Jurkat, Clone E6-1 (cell line): ENCODE measurements around the gene ASXL3.

ENCODE experiments used
- DNase-seq: peaks from one replicate; pipeline ENCODE4 v3.0.0-alpha.2; 2011; ENCODE audit warnings: low read depth, low spot score
- H3K4me3 ChIP-seq: 2 replicates; pipeline ENCODE4 v1.5.1; 2011; ENCODE audit warnings: mild to moderate bottlenecking, low read length, control low read depth, moderate library complexity

Gene ASXL3

DNA sequence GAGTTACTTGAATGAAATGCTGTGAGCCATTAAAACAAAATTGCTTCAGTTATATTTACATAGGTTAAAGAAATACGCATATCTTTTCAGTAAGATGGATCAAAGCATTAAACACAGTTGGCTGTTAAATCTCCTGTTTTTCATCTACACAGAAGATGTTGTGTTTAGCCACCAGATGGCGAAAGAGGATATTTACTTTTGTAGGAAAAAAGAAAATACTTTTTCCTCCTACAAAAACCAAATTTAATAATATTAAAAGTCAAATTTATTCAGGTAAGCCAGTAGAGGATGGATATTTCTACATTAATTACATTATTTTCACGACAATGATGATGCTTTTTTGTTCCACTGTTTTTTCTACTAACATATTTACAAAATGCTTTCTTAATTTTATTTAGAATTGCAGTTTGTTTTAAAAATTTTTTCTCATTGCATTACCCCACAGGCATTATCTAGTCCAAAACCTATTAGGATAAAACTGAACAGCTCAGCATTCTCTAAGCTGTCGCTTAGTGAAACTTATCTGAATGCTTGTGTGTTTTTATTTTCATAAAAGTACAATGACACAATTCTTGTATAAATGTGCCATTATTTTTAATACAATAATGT, 173.7 kb downstream of the ASXL3 start:
- DNase-seq = peak; percentile 7
- H3K4me3 ChIP-seq = no peak overlapping the region

DNA sequence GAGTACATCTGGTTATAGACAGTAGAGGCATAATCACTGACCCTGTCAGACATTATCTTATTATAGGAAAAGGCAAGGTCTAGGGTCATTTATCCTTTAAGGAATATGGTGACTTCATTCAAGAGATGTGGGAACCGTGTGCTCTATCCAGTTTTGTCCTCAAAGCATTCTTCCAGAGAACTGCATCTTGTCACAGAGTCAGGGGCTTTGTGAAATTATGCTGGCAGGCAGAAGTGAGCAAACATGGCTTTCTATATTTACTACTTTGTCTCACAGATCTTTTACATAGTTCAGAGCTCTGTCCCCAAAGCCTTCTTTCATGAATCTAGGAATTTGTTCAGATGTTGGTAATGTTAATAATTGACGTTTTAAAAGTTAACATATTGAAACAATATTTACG, 177.4 kb downstream of the ASXL3 start:
- DNase-seq = no peak
- H3K4me3 ChIP-seq = no peak overlapping the region

DNA sequence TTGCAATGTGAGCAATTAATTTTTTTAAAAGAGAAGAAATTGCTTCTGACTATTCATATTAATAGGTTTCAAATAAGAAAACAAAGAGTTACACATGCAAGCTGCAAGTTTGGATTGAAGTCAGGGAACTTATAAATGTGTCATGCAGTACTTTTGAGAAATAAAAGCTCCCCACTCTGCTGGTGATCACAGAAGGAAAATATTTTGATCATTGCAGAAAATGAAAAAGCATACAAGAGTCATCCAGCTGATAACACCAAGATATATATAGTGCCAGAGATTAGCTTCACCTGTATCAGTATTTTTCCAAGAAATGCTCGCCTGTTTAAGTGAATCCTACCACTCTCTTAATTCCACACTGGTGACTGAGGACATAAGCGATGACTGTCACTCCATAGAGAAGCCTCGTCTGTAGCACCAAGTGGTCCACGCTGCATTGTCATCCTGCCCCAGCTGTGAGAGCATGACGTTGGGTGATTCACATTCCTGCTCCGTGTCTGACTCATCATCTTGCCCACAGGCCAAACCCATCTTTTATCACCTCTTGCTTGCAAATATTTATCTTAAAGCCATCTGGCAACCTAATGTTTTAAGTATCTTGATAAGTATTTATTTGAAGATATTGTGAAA, 178.0 kb downstream of the ASXL3 start:
- no peak for DNase-seq
- no peak overlapping the region for H3K4me3 ChIP-seq

- H3K4me3 ChIP-seq = no peak overlapping the region
- no peak for DNase-seq
Measured at GRCh38 chr18:33757037-33757436, 179.0 kb downstream of the ASXL3 start.

- H3K4me3 ChIP-seq = no peak overlapping the region
- no peak for DNase-seq
Measured at GRCh38 chr18:33761363-33761762, 183.3 kb downstream of the ASXL3 start.

DNA sequence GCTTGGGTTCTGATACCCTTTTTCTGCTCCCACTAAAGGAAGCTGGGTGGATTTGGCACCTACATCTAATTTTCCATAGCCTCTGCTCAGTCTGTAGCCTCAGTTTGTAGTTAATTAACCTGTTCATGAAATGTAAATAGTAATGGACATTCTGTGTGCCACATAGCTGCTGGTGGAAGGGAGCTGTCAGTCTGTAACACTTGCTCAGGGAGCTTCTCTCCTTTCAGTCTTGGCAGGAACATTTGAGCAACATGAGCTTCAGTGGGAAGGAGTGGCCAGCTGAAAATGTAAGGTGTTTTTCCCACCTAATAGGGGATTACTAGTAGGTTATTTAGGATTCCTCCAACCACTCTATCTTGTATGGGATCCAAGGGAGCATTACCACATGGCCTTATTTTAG, 203.4 kb downstream of the ASXL3 start:
- no peak overlapping the region for H3K4me3 ChIP-seq
- DNase-seq = no peak
